GM12878 (cell line): Measurements from ENCODE around the gene TBC1D19. TPM values are rescaled to one million over a fixed set of nuclear protein-coding genes. Genes with fewer than 3 reads are reported as not detected.

Experiments
- ATF2 ChIP-seq: IDR thresholded peaks from 2 replicates; pipeline ENCODE4 v1.6.1; 2012; ENCODE audit warnings: low read length, inconsistent platforms
- CREM ChIP-seq: IDR thresholded peaks from 2 replicates; pipeline ENCODE4 v1.6.1; 2014; ENCODE audit warnings: antibody characterized with exemption, low read depth
- SUPT20H ChIP-seq: IDR thresholded peaks from 2 replicates; pipeline ENCODE4 v1.6.1; 2011; ENCODE audit warnings: low read depth, mild to moderate bottlenecking, low read length, moderate library complexity, borderline replicate concordance; ENCODE audit not compliant: control insufficient read depth
- polyA plus RNA-seq, 11 experiments: library from polyadenylated mRNA; depleted of rRNA in 4 of 11; unstranded in 6 of 11; stranded (reverse) in 5 of 11; fragments of >200 nt; fragmentation: Nextera tagmentation in 4 of 11; fragmentation: Illumina TruSeq in 1 of 11; extraction: Ambion mirVana in 4 of 11; extraction: Trizol in 1 of 11; gene quantifications; 1 replicate in 1 of 11; 2 replicates in 10 of 11; pipeline versions ENCODE4 v1.2.1 to v1.2.3, GENCODE V29; 2011 to 2016; ENCODE audit warnings: inconsistent platforms in 2 of 11, missing spikeins in 2 of 11, low read depth in 1 of 11
- total RNA-seq, 4 experiments: library from RNA; depleted of rRNA in 3 of 4; stranded (reverse); fragments of >200 nt in 3 of 4; fragmentation: Illumina TruSeq in 1 of 4; extraction: Trizol in 1 of 4; gene quantifications; 2 replicates each; pipeline versions ENCODE4 v1.2.1 to v1.2.3, GENCODE V29; 2013 to 2021
- TF ChIP-seq, protein P1 (sequence below): IDR thresholded peaks from 2 replicates; pipeline ENCODE4 v1.6.1; 2012; ENCODE audit warnings: improper control_type of control experiment, low read depth, low read length; ENCODE audit not compliant: insufficient replicate concordance

TBC1D19 gene
- total and polyA plus RNA-seq, 10 of the 15 experiments (the other 5 are each of a cell fraction or from before 2014, with no cell fraction given): 0.29 to 3.9 (median 2.1) TPM

GRCh38 chr4:26690506-26690905 is 106.6 kb downstream of the TBC1D19 start (continued):
- TF ChIP-seq, protein P1, sequence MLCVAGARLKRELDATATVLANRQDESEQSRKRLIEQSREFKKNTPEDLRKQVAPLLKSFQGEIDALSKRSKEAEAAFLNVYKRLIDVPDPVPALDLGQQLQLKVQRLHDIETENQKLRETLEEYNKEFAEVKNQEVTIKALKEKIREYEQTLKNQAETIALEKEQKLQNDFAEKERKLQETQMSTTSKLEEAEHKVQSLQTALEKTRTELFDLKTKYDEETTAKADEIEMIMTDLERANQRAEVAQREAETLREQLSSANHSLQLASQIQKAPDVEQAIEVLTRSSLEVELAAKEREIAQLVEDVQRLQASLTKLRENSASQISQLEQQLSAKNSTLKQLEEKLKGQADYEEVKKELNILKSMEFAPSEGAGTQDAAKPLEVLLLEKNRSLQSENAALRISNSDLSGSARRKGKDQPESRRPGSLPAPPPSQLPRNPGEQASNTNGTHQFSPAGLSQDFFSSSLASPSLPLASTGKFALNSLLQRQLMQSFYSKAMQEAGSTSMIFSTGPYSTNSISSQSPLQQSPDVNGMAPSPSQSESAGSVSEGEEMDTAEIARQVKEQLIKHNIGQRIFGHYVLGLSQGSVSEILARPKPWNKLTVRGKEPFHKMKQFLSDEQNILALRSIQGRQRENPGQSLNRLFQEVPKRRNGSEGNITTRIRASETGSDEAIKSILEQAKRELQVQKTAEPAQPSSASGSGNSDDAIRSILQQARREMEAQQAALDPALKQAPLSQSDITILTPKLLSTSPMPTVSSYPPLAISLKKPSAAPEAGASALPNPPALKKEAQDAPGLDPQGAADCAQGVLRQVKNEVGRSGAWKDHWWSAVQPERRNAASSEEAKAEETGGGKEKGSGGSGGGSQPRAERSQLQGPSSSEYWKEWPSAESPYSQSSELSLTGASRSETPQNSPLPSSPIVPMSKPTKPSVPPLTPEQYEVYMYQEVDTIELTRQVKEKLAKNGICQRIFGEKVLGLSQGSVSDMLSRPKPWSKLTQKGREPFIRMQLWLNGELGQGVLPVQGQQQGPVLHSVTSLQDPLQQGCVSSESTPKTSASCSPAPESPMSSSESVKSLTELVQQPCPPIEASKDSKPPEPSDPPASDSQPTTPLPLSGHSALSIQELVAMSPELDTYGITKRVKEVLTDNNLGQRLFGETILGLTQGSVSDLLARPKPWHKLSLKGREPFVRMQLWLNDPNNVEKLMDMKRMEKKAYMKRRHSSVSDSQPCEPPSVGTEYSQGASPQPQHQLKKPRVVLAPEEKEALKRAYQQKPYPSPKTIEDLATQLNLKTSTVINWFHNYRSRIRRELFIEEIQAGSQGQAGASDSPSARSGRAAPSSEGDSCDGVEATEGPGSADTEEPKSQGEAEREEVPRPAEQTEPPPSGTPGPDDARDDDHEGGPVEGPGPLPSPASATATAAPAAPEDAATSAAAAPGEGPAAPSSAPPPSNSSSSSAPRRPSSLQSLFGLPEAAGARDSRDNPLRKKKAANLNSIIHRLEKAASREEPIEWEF: no peak
- no peak for TF ChIP-seq CREM
- TF ChIP-seq SUPT20H: no peak
- TF ChIP-seq ATF2: no peak
